HepG2 (cell line): Measurements from ENCODE around the gene USP34. TPM values are rescaled to one million over a fixed set of nuclear protein-coding genes. Genes with fewer than 3 reads are reported as not detected.
"Not testable (repeated sequence)": the region's sequence is repeated elsewhere in the genome, so short reads cannot be mapped to it uniquely, and the experiment has no call there.

Source experiments
- ATAC-seq: fragments of 200-7000 bp; cut with Tn5 transposase; 3 replicates; pipeline ENCODE4 v1.9.1; 2020; ENCODE audit warnings: mild to moderate bottlenecking, moderate library complexity
- BruUV-seq: library from RNA; stranded (reverse); fragments of 400-500 nt; replicated peaks from 2 replicates; lab custom pipeline; 2021; lab: Mats Ljungman, UMichigan
- CTCF ChIA-PET: fragments of 300-600 bp; formaldehyde crosslinking; extraction: SDS; loops from one replicate; lab custom pipeline; 2021; ENCODE audit warnings: low total read pairs, inconsistent platforms, low intra/inter-chr PET ratio; lab: Yijun Ruan, JAX
- POLR2A ChIA-PET: fragments of 350-600 bp; sonication (Branson Sonifier 250); formaldehyde crosslinking; loops from one replicate; lab custom pipeline; 2020; ENCODE audit warnings: antibody characterized with exemption, inconsistent platforms; lab: Yijun Ruan, JAX
- DNase-seq: peaks from one replicate; pipeline ENCODE4 v3.0.0-alpha.2; 2015; ENCODE audit warnings: low spot score
- FAIRE-seq: peaks from 3 replicates; lab custom pipeline; 2011; peaks lifted over from hg19 to GRCh38; lab: Jason Lieb, UNC
- H2AFZ ChIP-seq: one replicate; pipeline ENCODE4 v1.6.1; 2011; ENCODE audit warnings: low read length, inconsistent platforms
- H3K27ac ChIP-seq: fragments of 300-600 bp; 3 replicates; pipeline ENCODE4 v1.8.0; 2011; ENCODE audit warnings: mixed run types, mild to moderate bottlenecking, mixed read lengths, low read length, inconsistent platforms; ENCODE audit not compliant: insufficient read depth; ENCODE audit errors: extremely low read length
- H3K27me3 ChIP-seq, 2 experiments: fragments of 200-600 bp in 1 of 2; 2 replicates in 1 of 2; 3 replicates in 1 of 2; pipeline versions ENCODE4 v1.6.0 to v1.8.0; 2011; ENCODE audit warnings: low read length in 2 of 2, mild to moderate bottlenecking in 2 of 2, moderate library complexity in 2 of 2, inconsistent platforms in 1 of 2; ENCODE audit not compliant: insufficient read depth in 2 of 2, control insufficient read depth in 1 of 2
- H3K36me3 ChIP-seq, 2 experiments: fragments of 200-600 bp in 1 of 2; replicated peaks in 1 of 2; 2 replicates in 1 of 2; 3 replicates in 1 of 2; pipeline versions ENCODE4 v1.5.1 to v1.8.0; 2011; ENCODE audit warnings: low read length in 2 of 2, inconsistent platforms in 1 of 2; ENCODE audit not compliant: insufficient read depth in 2 of 2, control insufficient read depth in 1 of 2
- H3K4me1 ChIP-seq: 2 replicates; pipeline ENCODE4 v1.5.1; 2012; ENCODE audit warnings: low read length, inconsistent platforms; ENCODE audit not compliant: insufficient read depth
- H3K4me2 ChIP-seq: 2 replicates; pipeline ENCODE4 v1.6.0; 2011; ENCODE audit warnings: low read depth, low read length, inconsistent platforms
- H3K4me3 ChIP-seq, 3 experiments: fragments of 200-600 bp in 1 of 3; sonication (generic), shearing (Covaris generic) in 1 of 3; replicated peaks in 1 of 3; 2 replicates each; pipeline ENCODE4 v1.5.1; 2011 to 2016; ENCODE audit warnings: low read length in 3 of 3, inconsistent platforms in 2 of 3, low read depth in 2 of 3, mild to moderate bottlenecking in 2 of 3, control low read depth in 1 of 3, mixed read lengths in 1 of 3; ENCODE audit not compliant: insufficient read depth in 1 of 3
- H3K79me2 ChIP-seq: one replicate; pipeline ENCODE4 v1.6.1; 2011; ENCODE audit warnings: low read length, inconsistent platforms; ENCODE audit not compliant: insufficient read depth
- H3K9ac ChIP-seq: 2 replicates; pipeline ENCODE4 v1.6.0; 2011; ENCODE audit warnings: mild to moderate bottlenecking, low read depth, low read length, inconsistent platforms; ENCODE audit not compliant: insufficient read depth
- H3K9me3 ChIP-seq: 2 replicates; pipeline ENCODE4 v1.5.1; 2012; ENCODE audit warnings: mild to moderate bottlenecking, low read length
- H4K20me1 ChIP-seq: 2 replicates; pipeline ENCODE4 v1.6.0; 2011; ENCODE audit warnings: inconsistent platforms, mild to moderate bottlenecking, low read length, moderate library complexity; ENCODE audit not compliant: insufficient read depth
- PAXIP1 ChIP-seq: sonication (generic); formaldehyde crosslinking; conservative IDR thresholded peaks from 2 replicates; pipeline ENCODE4 v1.4.0; 2020; ENCODE audit warnings: mild to moderate bottlenecking, missing genetic modification reagents, moderate library complexity
- WGBS: methylation state at CpG from one replicate; pipeline ENCODE4 v1.1.6; 2017; ENCODE audit warnings: low lambda C conversion rate; 5-methylcytosine and 5-hydroxymethylcytosine counted together
- in situ Hi-C: cut with HindIII; loops from 2 replicates; pipeline ENCODE4 v1.10.0; 2017; ENCODE audit warnings: low pct_unique_long_range_greater_than_20kb; ENCODE audit not compliant: extremely low pct_ligation_motif_present
- intact Hi-C: fragments of 100-400 bp; cut with micrococcal nuclease; formaldehyde crosslinking; loops from one replicate; pipeline ENCODE4 v1.10.0; 2022; ENCODE audit not compliant: unreplicated experiment
- polyA plus RNA-seq, 8 experiments: library from polyadenylated mRNA; depleted of rRNA in 3 of 8; stranded (reverse) in 7 of 8; unstranded in 1 of 8; fragments of >200 nt; fragmentation: Illumina TruSeq in 4 of 8; extraction: Trizol in 4 of 8; gene quantifications; 2 replicates each; pipeline versions ENCODE4 v1.2.1 to v1.2.3, GENCODE V29; 2011 to 2016; ENCODE audit warnings: low read depth in 4 of 8, missing spikeins in 1 of 8, mixed read lengths in 1 of 8; ENCODE audit not compliant: insufficient read depth in 1 of 8
- total RNA-seq, 5 experiments: library from RNA; depleted of rRNA; stranded (reverse); fragments of >200 nt; fragmentation: Illumina TruSeq; extraction: Trizol; gene quantifications; 2 replicates each; pipeline ENCODE4 v1.2.3, GENCODE V29; 2016; ENCODE audit warnings: low read depth in 1 of 5

The USP34 gene
- total and polyA plus RNA-seq, 2 of the 13 experiments (the other 11 are each of a cell fraction or from before 2014, with no cell fraction given): 99.2 to 100 TPM

- TF ChIP-seq PAXIP1: peak; percentile 19; the same call in 1 of the 2 replicates
These were observed 14.7 kb downstream of the USP34 start (continued) for GRCh38 chr2:61456070-61456745.

- H2AFZ ChIP-seq, POLR2A ChIA-PET, H3K9me3 ChIP-seq, CTCF ChIA-PET, BruUV-seq, H3K9ac ChIP-seq, ATAC-seq, H3K27ac ChIP-seq, H3K27me3 ChIP-seq, intact Hi-C loops, DNase-seq, H3K4me2 ChIP-seq, FAIRE-seq, in situ Hi-C loops, H3K36me3 ChIP-seq, H3K4me3 ChIP-seq: not testable (repeated sequence)
- H3K79me2 ChIP-seq: peaks cover 97% of the 10 kb centered on the region
- over 99% methylated on average over 8 of the region's 8 CpGs for WGBS
- peaks cover 71% of the 10 kb centered on the region for H3K4me1 ChIP-seq
- H4K20me1 ChIP-seq: peaks cover 54% of the 10 kb centered on the region
These were observed 15.9 kb downstream of the USP34 start for GRCh38 chr2:61454972-61455371.
